B cell (primary cell): ENCODE data around the gene LRP5. TPM values are rescaled to one million over a fixed set of nuclear protein-coding genes. Genes with fewer than 3 reads are reported as not detected.
A peak's percentile ranks its signal among the peaks of the same experiment; 100 is the strongest.

ENCODE experiments used
- ATAC-seq: fragments of 200-7000 bp; cut with Tn5 transposase; one replicate; pipeline ENCODE4 v1.10.0; 2021; ENCODE audit warnings: low read depth, mild to moderate bottlenecking, moderate number of reproducible peaks, moderate library complexity
- CTCF ChIA-PET: fragments of 350-600 bp; sonication (Branson Sonifier 250); formaldehyde crosslinking; loops from one replicate; lab custom pipeline; 2021; ENCODE audit warnings: antibody characterized with exemption, inconsistent platforms; lab: Charles Lee
- POLR2A ChIA-PET: fragments of 350-600 bp; sonication (Branson Sonifier 250); formaldehyde crosslinking; loops from one replicate; lab custom pipeline; 2021; ENCODE audit warnings: antibody characterized with exemption; lab: Charles Lee
- DNase-seq: peaks from one replicate; pipeline ENCODE4 v3.0.0; 2013
- H2AFZ ChIP-seq: 2 replicates; pipeline ENCODE4 v1.6.1; 2012; ENCODE audit warnings: mild to moderate bottlenecking, low read depth, low read length; ENCODE audit not compliant: insufficient read depth, poor library complexity, severe bottlenecking
- H3K27ac ChIP-seq, 2 donors: 1 replicate in 1 of 2; 2 replicates in 1 of 2; pipeline ENCODE4 v1.5.1; 2012 to 2013; ENCODE audit warnings: low read length in 2 of 2, mild to moderate bottlenecking in 2 of 2, moderate library complexity in 1 of 2
- H3K27me3 ChIP-seq, 4 experiments: fragments of 200-600 bp in 1 of 4; sonication (generic) in 1 of 4; replicated peaks in 1 of 4; 1 replicate in 2 of 4; 2 replicates in 2 of 4; pipeline versions ENCODE4 v1.6.1 to v1.7.0; 2013 to 2016; ENCODE audit warnings: low read length in 3 of 4, mild to moderate bottlenecking in 2 of 4, mixed read lengths in 1 of 4, moderate library complexity in 1 of 4; ENCODE audit not compliant: insufficient read depth in 4 of 4, control insufficient read depth in 3 of 4; ENCODE audit errors: control extremely low read depth in 1 of 4
- H3K36me3 ChIP-seq, 2 experiments: replicated peaks in 1 of 2; 1 replicate in 1 of 2; 2 replicates in 1 of 2; pipeline versions ENCODE4 v1.6.1 to v1.7.1; 2013; ENCODE audit warnings: low read length in 1 of 2; ENCODE audit not compliant: insufficient read depth in 2 of 2, control insufficient read depth in 1 of 2; ENCODE audit errors: control extremely low read depth in 1 of 2, extremely low read depth in 1 of 2
- H3K4me1 ChIP-seq, 2 donors: fragments of 200-600 bp in 1 of 2; sonication (generic) in 1 of 2; 1 replicate in 1 of 2; 2 replicates in 1 of 2; pipeline versions ENCODE4 v1.5.1 to v1.6.1; 2013 to 2017; ENCODE audit warnings: low read length in 2 of 2; ENCODE audit not compliant: control insufficient read depth in 2 of 2, insufficient read depth in 2 of 2
- H3K4me2 ChIP-seq: replicated peaks from 2 replicates; pipeline ENCODE3; 2012; ENCODE audit warnings: mild to moderate bottlenecking, low read depth, low read length; ENCODE audit not compliant: poor library complexity, severe bottlenecking
- H3K4me3 ChIP-seq, 5 experiments: fragments of 200-600 bp in 1 of 5; sonication (generic) in 1 of 5; 1 replicate in 3 of 5; 2 replicates in 2 of 5; pipeline versions ENCODE4 v1.5.1 to v1.7.0; 2011 to 2016; ENCODE audit warnings: low read length in 4 of 5, mild to moderate bottlenecking in 4 of 5, low read depth in 2 of 5, control low read depth in 1 of 5, moderate library complexity in 1 of 5; ENCODE audit not compliant: insufficient read depth in 1 of 5; ENCODE audit errors: control extremely low read depth in 1 of 5, extremely low read depth in 1 of 5
- H3K79me2 ChIP-seq: fragments of 200-600 bp; sonication (generic); one replicate; pipeline ENCODE4 v1.6.0; 2016; ENCODE audit warnings: low read length; ENCODE audit not compliant: control insufficient read depth, insufficient read depth
- H3K9ac ChIP-seq: fragments of 200-600 bp; sonication (generic); 2 replicates; pipeline ENCODE4 v1.6.1; 2017; ENCODE audit warnings: mild to moderate bottlenecking, low read length, moderate library complexity
- H3K9me3 ChIP-seq, 3 donors: one replicate each; pipeline versions ENCODE4 v1.6.1 to v1.7.1; 2013; ENCODE audit warnings: low read length in 2 of 3; ENCODE audit not compliant: control insufficient read depth in 2 of 3, insufficient read depth in 1 of 3; ENCODE audit errors: control extremely low read depth in 1 of 3
- H4K20me1 ChIP-seq: 2 replicates; pipeline ENCODE4 v1.6.0; 2012; ENCODE audit warnings: mild to moderate bottlenecking, low read length; ENCODE audit not compliant: insufficient read depth, control insufficient read depth, poor library complexity, severe bottlenecking
- H3K27ac Mint-ChIP-seq: one replicate; pipeline ENCODE4 v1.8.0; 2021; ENCODE audit warnings: mixed read lengths
- H3K27me3 Mint-ChIP-seq: one replicate; pipeline ENCODE4 v1.8.0; 2021; ENCODE audit warnings: mixed read lengths
- H3K4me1 Mint-ChIP-seq: one replicate; pipeline ENCODE4 v1.8.0; 2021; ENCODE audit warnings: mixed read lengths
- H3K4me3 Mint-ChIP-seq: one replicate; pipeline ENCODE4 v1.8.0; 2021; ENCODE audit warnings: mixed read lengths
- H3K9me3 Mint-ChIP-seq: one replicate; pipeline ENCODE4 v1.8.0; 2022; ENCODE audit warnings: mixed read lengths; ENCODE audit not compliant: insufficient read depth
- CTCF ChIP-seq: fragments of 200-600 bp; IDR thresholded peaks from one replicate; pipeline ENCODE4 v1.8.0; 2022; ENCODE audit warnings: antibody characterized with exemption, mild to moderate bottlenecking
- EZH2 ChIP-seq: IDR thresholded peaks from 2 replicates; pipeline ENCODE4 v1.6.1; 2012; ENCODE audit warnings: borderline replicate concordance, low read depth, mild to moderate bottlenecking, moderate library complexity, low read length; ENCODE audit not compliant: insufficient read depth, poor library complexity, severe bottlenecking
- WGBS: methylation state at CpG from one replicate; pipeline ENCODE4 v1.1.5; 2013; ENCODE audit warnings: missing lambda C conversion rate; ENCODE audit not compliant: insufficient coverage; 5-methylcytosine and 5-hydroxymethylcytosine counted together
- intact Hi-C: fragments of 100-400 bp; cut with micrococcal nuclease; formaldehyde crosslinking; loops from one replicate; pipeline ENCODE4 v1.10.0; 2022
- polyA plus RNA-seq: library from polyadenylated mRNA; depleted of rRNA; stranded (reverse); fragments of >200 nt; gene quantifications from 2 replicates; pipeline ENCODE4 v1.2.3, GENCODE V29; 2012
- total RNA-seq, 2 donors: library from RNA; stranded (reverse); fragments of 120-200 nt in 1 of 2; gene quantifications; 1 replicate in 1 of 2; 2 replicates in 1 of 2; pipeline versions ENCODE4 v1.2.3 to v1.2.4, GENCODE V29; 2013 to 2022

LRP5 gene
- total and polyA plus RNA-seq, 2 donors (not counting 1 experiment from before 2014, with no cell fraction given): 2.4 to 13.9 TPM

GRCh38 chr11:68269414-68270081 lies 42.8 kb upstream of the LRP5 start:
- Histone ChIP-seq H3K79me2 (peaks cover 70% of the 10 kb centered on the region), H3K4me3 (no peak overlapping the region), H3K9ac (peak overlapping the region; percentile 99), H3K27ac (no peak overlapping the region), H3K36me3 (peaks cover 0 to 41% of the 10 kb centered on the region in 2 experiments), H3K4me1 (peaks cover 80 to 90% of the 10 kb centered on the region in 2 donors), H3K4me2 (peak overlapping the region; percentile 99), H4K20me1 (peaks cover 44% of the 10 kb centered on the region), H2AFZ (no peak overlapping the region), H3K27me3 (no peaks in the 10 kb centered on the region), H3K9me3 (peaks cover 0 to 28% (median 10%) of the 10 kb centered on the region in 3 donors)
- ChIA-PET CTCF (interaction anchor here (1.3 to 10.9 kb wide), 4 partner anchors 10 to 114 kb away, joined by 6 to 275 read pairs (median 74); no protein-coding TSS in a partner anchor), POLR2A (interaction anchor here (1.5 kb wide), 1 partner anchor 10 kb away, joined by 7 read pairs; no protein-coding TSS in a partner anchor)
- no peak for TF ChIP-seq EZH2
- no peak for TF ChIP-seq CTCF
- Mint-ChIP-seq H3K27me3 (no peaks in the 10 kb centered on the region), H3K4me1 (peaks cover 85% of the 10 kb centered on the region), H3K4me3 (peak overlapping the region; percentile 91), H3K9me3 (no peaks in the 10 kb centered on the region), H3K27ac (peak overlapping the region; percentile 78)
- 95% methylated on average over 7 of the region's 10 CpGs for WGBS
- ATAC-seq (no peak), DNase-seq (no peak)
- intact Hi-C loops: loop anchor here (5.0 kb wide), 2 partner anchors 237 to 262 kb away; partner anchors contain the start of gene NDUFS8
